Eye (tissue), 1 donor: ENCODE data around the gene POLD4.

ENCODE experiments used
- DNase-seq: peaks from one replicate; pipeline ENCODE4 v3.0.0-alpha.2; 2015

Gene POLD4

GRCh38 chr11:67314218-67314617 lies 39.1 kb downstream of the POLD4 start:
- DNase-seq: no peak

GRCh38 chr11:67313125-67313890 lies 40.0 kb downstream of the POLD4 start:
- DNase-seq: no peak

- DNase-seq: no peak
Observed at GRCh38 chr11:67312187-67313021, 40.9 kb downstream of the POLD4 start.

GRCh38 chr11:67311556-67312082 lies 41.7 kb downstream of the POLD4 start:
- no peak for DNase-seq

- DNase-seq: no peak
Observed at GRCh38 chr11:67311051-67311555, 42.2 kb downstream of the POLD4 start.

GRCh38 chr11:67310246-67311050 lies 42.9 kb downstream of the POLD4 start:
- no peak for DNase-seq

GRCh38 chr11:67309661-67310061 lies 43.7 kb downstream of the POLD4 start:
- no peak for DNase-seq

- DNase-seq: peak; percentile 49
Observed at GRCh38 chr11:67309166-67309565, 44.2 kb downstream of the POLD4 start.

- DNase-seq: no peak
Observed at GRCh38 chr11:67308031-67308866, 45.1 kb downstream of the POLD4 start.

GRCh38 chr11:67307545-67308001 lies 45.8 kb downstream of the POLD4 start:
- no peak for DNase-seq

- no peak for DNase-seq
Observed at GRCh38 chr11:67306769-67307544, 46.4 kb downstream of the POLD4 start.

- DNase-seq: no peak
Observed at GRCh38 chr11:67304511-67305113, 48.7 kb downstream of the POLD4 start.

- DNase-seq: peak; percentile 72
Observed at GRCh38 chr11:67303835-67304411, 49.4 kb downstream of the POLD4 start.

GRCh38 chr11:67303132-67303834 lies 50.1 kb downstream of the POLD4 start, which contains the start of gene SSH3:
TSS of gene SSH3 (plus strand) at chr11:67303530. CDS start at chr11:67303626, 96 bp downstream.
- peak; percentile 73 for DNase-seq

- peak; percentile 59 for DNase-seq
Observed at GRCh38 chr11:67302571-67303131, 50.7 kb downstream of the POLD4 start.

- DNase-seq: peak; percentile 88
Observed at GRCh38 chr11:67301951-67302516, 51.3 kb downstream of the POLD4 start.

- peak; percentile 30 for DNase-seq
Observed at GRCh38 chr11:67301313-67301921, 51.9 kb downstream of the POLD4 start.
